Measurements from ENCODE around the gene CDH13.

GRCh38 chr16:83350481-83350880 is 723.7 kb downstream of the CDH13 start:
- no peak for TF ChIP-seq CTCF (conservative IDR thresholded peaks at IDR 0.05)
- no peak for TF ChIP-seq ZFX (IDR thresholded peaks at IDR 0.05)
